ENCODE results near the gene HTRA1. TPM values are rescaled to one million over a fixed set of nuclear protein-coding genes. Genes with fewer than 3 reads are reported as not detected.

Gene HTRA1
- total and polyA plus RNA-seq, 3 donors from 2014 or later = 21.3 to 105 (median 27.3) TPM

- intact Hi-C loops (cut with DNase I; ENCODE audit: low total_unique reads) = no loop called here
- DNase-seq = no peak
- no peaks in the 10 kb centered on the region for H3K36me3 ChIP-seq (ENCODE audit: low read depth, missing control alignments)
- no peaks in the 10 kb centered on the region for H3K27me3 ChIP-seq
- no peaks in the 10 kb centered on the region for H3K9me3 ChIP-seq
- no peaks in the 10 kb centered on the region for H3K4me1 ChIP-seq
- no peak for TF ChIP-seq POLR2A (IDR thresholded peaks at IDR 0.05)
- TF ChIP-seq, protein P1, sequence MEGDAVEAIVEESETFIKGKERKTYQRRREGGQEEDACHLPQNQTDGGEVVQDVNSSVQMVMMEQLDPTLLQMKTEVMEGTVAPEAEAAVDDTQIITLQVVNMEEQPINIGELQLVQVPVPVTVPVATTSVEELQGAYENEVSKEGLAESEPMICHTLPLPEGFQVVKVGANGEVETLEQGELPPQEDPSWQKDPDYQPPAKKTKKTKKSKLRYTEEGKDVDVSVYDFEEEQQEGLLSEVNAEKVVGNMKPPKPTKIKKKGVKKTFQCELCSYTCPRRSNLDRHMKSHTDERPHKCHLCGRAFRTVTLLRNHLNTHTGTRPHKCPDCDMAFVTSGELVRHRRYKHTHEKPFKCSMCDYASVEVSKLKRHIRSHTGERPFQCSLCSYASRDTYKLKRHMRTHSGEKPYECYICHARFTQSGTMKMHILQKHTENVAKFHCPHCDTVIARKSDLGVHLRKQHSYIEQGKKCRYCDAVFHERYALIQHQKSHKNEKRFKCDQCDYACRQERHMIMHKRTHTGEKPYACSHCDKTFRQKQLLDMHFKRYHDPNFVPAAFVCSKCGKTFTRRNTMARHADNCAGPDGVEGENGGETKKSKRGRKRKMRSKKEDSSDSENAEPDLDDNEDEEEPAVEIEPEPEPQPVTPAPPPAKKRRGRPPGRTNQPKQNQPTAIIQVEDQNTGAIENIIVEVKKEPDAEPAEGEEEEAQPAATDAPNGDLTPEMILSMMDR (IDR thresholded peaks at IDR 0.05) = no peak
- WGBS, 2 donors = 83 to 87% methylated on average over 2 of the region's 2 CpGs
- no peak overlapping the region for H3K27ac ChIP-seq
- H3K4me3 ChIP-seq = no peak overlapping the region
These were observed 14.5 kb upstream of the HTRA1 start for GRCh38 chr10:122446668-122447423.

- 92 to 93% methylated on average over 3 of the region's 3 CpGs for WGBS, 2 donors
- intact Hi-C loops (cut with DNase I; ENCODE audit: low total_unique reads) = no loop called here
These were observed 12.8 kb upstream of the HTRA1 start for GRCh38 chr10:122448600-122448999.

GRCh38 chr10:122449153-122449552 lies 12.2 kb upstream of the HTRA1 start:
- WGBS, 2 donors = 88 to 98% methylated on average over 4 of the region's 4 CpGs
- Histone ChIP-seq H3K27ac (no peak overlapping the region), H3K9me3 (no peaks in the 10 kb centered on the region), H3K27me3 (no peaks in the 10 kb centered on the region), H3K4me3 (no peak overlapping the region), H3K36me3 (ENCODE audit: low read depth, missing control alignments) (no peaks in the 10 kb centered on the region), H3K4me1 (no peaks in the 10 kb centered on the region)
- TF ChIP-seq, protein P1 (IDR thresholded peaks at IDR 0.05) = no peak
- TF ChIP-seq POLR2A (IDR thresholded peaks at IDR 0.05) = no peak
- intact Hi-C loops (cut with DNase I; ENCODE audit: low total_unique reads) = no loop called here
- DNase-seq = no peak

More at GRCh38 chr10:122448600-122448999, 12.8 kb upstream of the HTRA1 start:
- Histone ChIP-seq H3K27me3 (no peaks in the 10 kb centered on the region), H3K4me1 (no peaks in the 10 kb centered on the region), H3K36me3 (ENCODE audit: low read depth, missing control alignments) (no peaks in the 10 kb centered on the region), H3K27ac (no peak overlapping the region), H3K9me3 (no peaks in the 10 kb centered on the region), H3K4me3 (no peak overlapping the region)
- no peak for TF ChIP-seq POLR2A (IDR thresholded peaks at IDR 0.05)
- TF ChIP-seq, protein P1 (IDR thresholded peaks at IDR 0.05) = no peak
- DNase-seq = no peak

GRCh38 chr10:122450353-122450990 lies 10.9 kb upstream of the HTRA1 start:
- H3K36me3 ChIP-seq (ENCODE audit: low read depth, missing control alignments) = no peaks in the 10 kb centered on the region
- no peaks in the 10 kb centered on the region for H3K4me1 ChIP-seq
- H3K4me3 ChIP-seq = no peak overlapping the region
- intact Hi-C loops (cut with DNase I; ENCODE audit: low total_unique reads) = no loop called here
- WGBS, 2 donors = 72 to 83% methylated on average over 14 of the region's 14 CpGs
- H3K27me3 ChIP-seq = no peaks in the 10 kb centered on the region
- TF ChIP-seq POLR2A (IDR thresholded peaks at IDR 0.05) = no peak
- TF ChIP-seq, protein P1 (IDR thresholded peaks at IDR 0.05) = no peak
- no peak for DNase-seq
- H3K9me3 ChIP-seq = no peaks in the 10 kb centered on the region
- H3K27ac ChIP-seq = no peak overlapping the region

Data from testis (tissue), 3 donors.